ENCODE measurements around the gene SYT3.

GRCh38 chr19:50645107-50645506 is 5.4 kb upstream of the SYT3 start:
- TF ChIP-seq, protein P1, sequence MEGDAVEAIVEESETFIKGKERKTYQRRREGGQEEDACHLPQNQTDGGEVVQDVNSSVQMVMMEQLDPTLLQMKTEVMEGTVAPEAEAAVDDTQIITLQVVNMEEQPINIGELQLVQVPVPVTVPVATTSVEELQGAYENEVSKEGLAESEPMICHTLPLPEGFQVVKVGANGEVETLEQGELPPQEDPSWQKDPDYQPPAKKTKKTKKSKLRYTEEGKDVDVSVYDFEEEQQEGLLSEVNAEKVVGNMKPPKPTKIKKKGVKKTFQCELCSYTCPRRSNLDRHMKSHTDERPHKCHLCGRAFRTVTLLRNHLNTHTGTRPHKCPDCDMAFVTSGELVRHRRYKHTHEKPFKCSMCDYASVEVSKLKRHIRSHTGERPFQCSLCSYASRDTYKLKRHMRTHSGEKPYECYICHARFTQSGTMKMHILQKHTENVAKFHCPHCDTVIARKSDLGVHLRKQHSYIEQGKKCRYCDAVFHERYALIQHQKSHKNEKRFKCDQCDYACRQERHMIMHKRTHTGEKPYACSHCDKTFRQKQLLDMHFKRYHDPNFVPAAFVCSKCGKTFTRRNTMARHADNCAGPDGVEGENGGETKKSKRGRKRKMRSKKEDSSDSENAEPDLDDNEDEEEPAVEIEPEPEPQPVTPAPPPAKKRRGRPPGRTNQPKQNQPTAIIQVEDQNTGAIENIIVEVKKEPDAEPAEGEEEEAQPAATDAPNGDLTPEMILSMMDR (conservative IDR thresholded peaks at IDR 0.05; ENCODE audit: low read length): no peak
- no peak for TF ChIP-seq EZH2phosphoT487 (IDR thresholded peaks at IDR 0.05; ENCODE audit: borderline replicate concordance)

All from Loucy (cell line).